Suprapubic skin (tissue), 4 donors: ENCODE data around the gene KY.

Source experiments
- EP300 ChIP-seq: sonication (generic); formaldehyde crosslinking; IDR thresholded peaks from one replicate; pipeline ENCODE4 v1.6.1; 2017; ENCODE audit warnings: antibody characterized with exemption
- POLR2A ChIP-seq, 2 donors: fragments of 450-650 bp; IDR thresholded peaks; one replicate each; pipeline ENCODE4 v1.6.1; 2017; ENCODE audit warnings: antibody characterized with exemption in 2 of 2, mild to moderate bottlenecking in 2 of 2, moderate library complexity in 2 of 2
- POLR2AphosphoS5 ChIP-seq, 3 donors: sonication (generic); formaldehyde crosslinking; IDR thresholded peaks; one replicate each; pipeline ENCODE4 v1.6.1; 2017; ENCODE audit warnings: antibody characterized with exemption in 3 of 3
- TF ChIP-seq, protein P1 (sequence below), 2 donors: fragments of 200-600 bp in 1 of 2; fragments of 450-650 bp in 1 of 2; sonication (generic) in 1 of 2; IDR thresholded peaks; one replicate each; pipeline ENCODE4 v1.5.1; 2016 to 2019; ENCODE audit warnings: antibody characterized with exemption in 2 of 2, mild to moderate bottlenecking in 1 of 2, moderate library complexity in 1 of 2

DNA sequence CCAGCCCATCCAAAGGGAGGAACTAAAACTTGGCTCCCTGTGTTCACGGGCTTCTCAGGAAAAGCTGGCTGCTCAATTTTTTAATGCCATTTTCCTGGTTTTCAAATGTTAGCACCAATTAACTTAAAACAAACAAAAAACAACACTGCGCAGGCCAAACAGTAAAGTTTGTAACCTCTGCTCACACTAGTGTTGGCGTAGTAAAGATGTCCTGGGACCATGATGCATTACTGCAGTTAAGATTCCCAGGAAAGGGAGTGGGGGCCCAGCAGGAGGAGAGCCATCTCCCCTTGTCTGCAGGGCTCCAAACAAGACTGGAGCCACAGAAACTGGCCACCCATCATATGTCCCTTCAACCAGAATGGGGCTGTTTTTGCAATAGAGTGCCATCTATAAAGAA is 74.0 kb downstream of the KY start:
- TF ChIP-seq EP300 (no peak), POLR2A (IDR thresholded peaks at IDR 0.05) (no peak), POLR2AphosphoS5 (IDR thresholded peaks at IDR 0.05) (no peak)
- TF ChIP-seq, protein P1, sequence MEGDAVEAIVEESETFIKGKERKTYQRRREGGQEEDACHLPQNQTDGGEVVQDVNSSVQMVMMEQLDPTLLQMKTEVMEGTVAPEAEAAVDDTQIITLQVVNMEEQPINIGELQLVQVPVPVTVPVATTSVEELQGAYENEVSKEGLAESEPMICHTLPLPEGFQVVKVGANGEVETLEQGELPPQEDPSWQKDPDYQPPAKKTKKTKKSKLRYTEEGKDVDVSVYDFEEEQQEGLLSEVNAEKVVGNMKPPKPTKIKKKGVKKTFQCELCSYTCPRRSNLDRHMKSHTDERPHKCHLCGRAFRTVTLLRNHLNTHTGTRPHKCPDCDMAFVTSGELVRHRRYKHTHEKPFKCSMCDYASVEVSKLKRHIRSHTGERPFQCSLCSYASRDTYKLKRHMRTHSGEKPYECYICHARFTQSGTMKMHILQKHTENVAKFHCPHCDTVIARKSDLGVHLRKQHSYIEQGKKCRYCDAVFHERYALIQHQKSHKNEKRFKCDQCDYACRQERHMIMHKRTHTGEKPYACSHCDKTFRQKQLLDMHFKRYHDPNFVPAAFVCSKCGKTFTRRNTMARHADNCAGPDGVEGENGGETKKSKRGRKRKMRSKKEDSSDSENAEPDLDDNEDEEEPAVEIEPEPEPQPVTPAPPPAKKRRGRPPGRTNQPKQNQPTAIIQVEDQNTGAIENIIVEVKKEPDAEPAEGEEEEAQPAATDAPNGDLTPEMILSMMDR (IDR thresholded peaks at IDR 0.05): no peak
